Activated CD8-positive, alpha-beta T cell treated with anti-CD3 and anti-CD28 coated beads, Interleukin-2, amount 10 ng/mL, durations not matched to agents 7 days and 5 days (primary cell): ENCODE measurements around the gene STK26. TPM values are rescaled to one million over a fixed set of nuclear protein-coding genes. Genes with fewer than 3 reads are reported as not detected.
"Not testable (repeated sequence)": the region's sequence is repeated elsewhere in the genome, so short reads cannot be mapped to it uniquely, and the experiment has no call there.

Experiments
- ATAC-seq: fragments of 150-1000 bp; cut with Tn5 transposase; one replicate; pipeline ENCODE4 v1.10.0; 2021; ENCODE audit warnings: moderate library complexity
- CTCF ChIA-PET: fragments of 350-600 bp; sonication (Branson Sonifier 250); formaldehyde crosslinking; loops from one replicate; lab custom pipeline; 2021; ENCODE audit warnings: antibody characterized with exemption; lab: Charles Lee
- POLR2A ChIA-PET: fragments of 350-600 bp; sonication (Branson Sonifier 250); formaldehyde crosslinking; loops from one replicate; lab custom pipeline; 2021; ENCODE audit warnings: antibody characterized with exemption; lab: Charles Lee
- DNase-seq: peaks from one replicate; pipeline ENCODE4 v3.0.0-alpha.2; 2020
- H3K27ac Mint-ChIP-seq: one replicate; pipeline ENCODE4 v1.8.0; 2021; ENCODE audit warnings: mild to moderate bottlenecking, mixed read lengths
- H3K27me3 Mint-ChIP-seq: one replicate; pipeline ENCODE4 v1.8.0; 2021; ENCODE audit warnings: low read depth, mixed read lengths
- H3K36me3 Mint-ChIP-seq: one replicate; pipeline ENCODE4 v1.8.0; 2021; ENCODE audit warnings: low read depth, mixed read lengths
- H3K4me1 Mint-ChIP-seq: one replicate; pipeline ENCODE4 v1.8.0; 2021; ENCODE audit warnings: low read depth, mixed read lengths
- H3K4me3 Mint-ChIP-seq: one replicate; pipeline ENCODE4 v1.8.0; 2021; ENCODE audit warnings: mild to moderate bottlenecking, mixed read lengths
- H3K9me3 Mint-ChIP-seq: one replicate; pipeline ENCODE4 v1.8.0; 2022; ENCODE audit warnings: mixed read lengths; ENCODE audit not compliant: insufficient read depth
- total RNA-seq, 2 experiments: library from RNA; stranded (reverse); gene quantifications; one replicate each; pipeline ENCODE4 v1.2.3, GENCODE V29; 2021

STK26 gene
- total RNA-seq, 2 experiments from 2014 or later, result 56.0 to 60.2 TPM

DNA sequence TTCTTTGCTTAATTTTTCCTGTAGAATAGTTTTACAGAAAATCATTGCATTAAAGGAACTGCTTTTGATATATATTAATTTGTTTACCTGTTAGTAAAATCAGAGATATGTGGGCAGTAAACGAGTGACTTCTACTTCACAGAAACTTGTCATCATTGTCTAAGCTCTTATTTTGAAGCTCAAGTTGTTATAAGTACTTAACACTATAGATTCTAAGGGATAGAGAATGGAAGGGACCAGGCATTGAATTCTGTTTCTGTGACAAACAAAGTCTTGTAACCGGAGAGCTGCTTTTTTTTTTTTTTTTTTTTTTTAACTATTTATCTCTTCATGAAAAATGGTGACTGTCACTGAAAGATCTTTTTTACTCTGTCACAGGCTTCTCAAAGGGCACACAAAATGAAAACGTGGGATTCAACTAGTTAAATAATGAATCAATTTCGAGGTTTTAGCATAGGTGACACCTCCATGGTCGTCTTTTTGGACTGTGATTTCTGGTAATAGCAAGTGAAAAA lies 14.4 kb downstream of the STK26 start:
- no peaks in the 10 kb centered on the region for H3K9me3 Mint-ChIP-seq
- H3K4me1 Mint-ChIP-seq, result peaks cover 37% of the 10 kb centered on the region
- DNase-seq (no peak), ATAC-seq (no peak)
- no peak overlapping the region for H3K27ac Mint-ChIP-seq
- H3K36me3 Mint-ChIP-seq, result peaks cover 15% of the 10 kb centered on the region
- ChIA-PET CTCF (no interaction called here), POLR2A (no interaction called here)
- no peak overlapping the region for H3K4me3 Mint-ChIP-seq
- no peaks in the 10 kb centered on the region for H3K27me3 Mint-ChIP-seq

DNA sequence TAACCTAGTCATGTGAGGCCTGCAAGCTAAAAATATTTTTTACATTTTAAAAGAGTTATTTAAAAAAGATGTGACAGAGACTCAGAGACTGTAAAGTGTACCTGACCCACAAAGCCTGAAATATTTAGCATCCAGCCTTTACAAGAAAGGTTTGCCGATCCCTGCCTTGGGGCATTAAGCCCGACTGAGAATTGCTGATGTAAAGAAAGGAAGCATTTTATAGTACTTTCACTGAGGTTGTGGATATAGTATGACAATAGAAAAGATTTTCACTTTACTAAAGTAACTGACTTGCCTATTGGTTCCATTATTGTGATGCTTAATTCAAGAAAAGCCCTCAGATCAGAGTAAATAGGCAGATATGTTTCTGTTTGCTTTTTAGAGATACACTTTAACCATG lies 17.0 kb downstream of the STK26 start:
- CTCF ChIA-PET, result no interaction called here
- Mint-ChIP-seq H3K27me3 (no peaks in the 10 kb centered on the region), H3K9me3 (no peaks in the 10 kb centered on the region), H3K4me1 (peaks cover 24% of the 10 kb centered on the region), H3K36me3 (peaks cover 7% of the 10 kb centered on the region), H3K4me3 (no peak overlapping the region), H3K27ac (no peak overlapping the region)
- ATAC-seq, result no peak
- POLR2A ChIA-PET, result no interaction called here
- no peak for DNase-seq

DNA sequence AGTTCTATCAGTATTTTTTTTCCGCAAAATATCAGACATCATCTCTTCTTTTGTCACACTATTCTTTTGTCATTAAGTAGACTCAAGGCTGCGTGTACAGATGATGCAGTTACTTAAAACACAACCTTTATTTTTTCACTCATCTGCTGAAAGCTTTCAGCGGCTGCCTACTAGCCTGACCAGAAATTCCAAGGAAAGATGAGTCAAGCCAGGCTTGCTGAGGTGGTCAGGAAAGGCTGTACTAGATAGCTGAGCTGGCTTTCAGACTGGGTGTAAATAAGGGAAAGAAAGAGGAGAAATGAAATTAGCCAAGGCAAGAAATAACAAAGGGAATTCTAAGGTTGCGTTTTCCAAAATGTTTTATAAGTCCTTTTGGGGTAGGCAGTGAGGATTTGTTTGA lies 17.9 kb downstream of the STK26 start:
- Mint-ChIP-seq H3K4me3 (no peak overlapping the region), H3K27me3 (no peaks in the 10 kb centered on the region), H3K36me3 (peaks cover 2% of the 10 kb centered on the region), H3K4me1 (peaks cover 18% of the 10 kb centered on the region), H3K27ac (no peak overlapping the region), H3K9me3 (no peaks in the 10 kb centered on the region)
- CTCF ChIA-PET, result no interaction called here
- POLR2A ChIA-PET, result no interaction called here
- ATAC-seq, result no peak
- no peak for DNase-seq

DNA sequence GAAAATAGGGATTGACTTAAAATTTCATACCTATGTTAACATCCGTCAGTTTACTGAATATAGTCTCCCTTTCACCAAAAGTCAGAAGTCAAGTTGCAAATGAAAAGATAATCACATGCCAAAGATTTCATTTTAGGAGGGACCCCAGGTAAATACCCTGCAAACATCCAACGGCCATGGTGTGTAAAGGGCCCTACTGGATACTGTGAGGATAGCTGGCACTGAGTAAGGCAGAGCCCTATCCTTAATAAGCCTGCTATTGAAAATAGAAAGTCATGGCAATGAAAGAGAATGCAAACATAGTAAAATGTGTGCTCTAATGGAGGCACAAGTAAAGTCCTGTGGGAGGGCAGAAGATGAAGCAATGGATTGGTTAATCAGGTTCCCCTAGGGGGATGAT lies 20.9 kb downstream of the STK26 start:
- ATAC-seq (no peak), DNase-seq (no peak)
- no peaks in the 10 kb centered on the region for H3K27me3 Mint-ChIP-seq
- H3K36me3 Mint-ChIP-seq, result peaks cover 5% of the 10 kb centered on the region
- ChIA-PET POLR2A (no interaction called here), CTCF (no interaction called here)
- H3K4me3 Mint-ChIP-seq, result no peak overlapping the region
- no peaks in the 10 kb centered on the region for H3K9me3 Mint-ChIP-seq
- H3K27ac Mint-ChIP-seq, result no peak overlapping the region
- peaks cover 13% of the 10 kb centered on the region for H3K4me1 Mint-ChIP-seq

DNA sequence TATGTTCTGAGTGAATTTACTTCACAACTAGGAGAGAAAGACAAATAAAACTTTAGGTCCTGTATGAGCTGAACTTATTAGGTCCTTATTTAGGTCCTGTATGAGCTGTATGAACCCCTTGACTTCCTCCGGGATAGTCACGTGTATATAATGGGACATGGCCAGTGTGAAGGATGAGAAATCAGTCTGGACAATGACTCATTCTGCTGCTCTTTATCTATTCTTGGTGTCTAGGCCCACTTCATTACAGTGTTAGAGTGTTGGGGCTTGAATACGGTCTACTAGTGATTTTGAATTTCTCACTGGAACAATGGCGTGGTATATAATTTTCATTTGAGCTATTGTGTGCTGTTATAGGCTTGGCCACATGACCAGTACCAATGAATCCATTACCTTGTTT lies 21.9 kb downstream of the STK26 start:
- Mint-ChIP-seq H3K4me1 (peaks cover 12% of the 10 kb centered on the region), H3K27me3 (no peaks in the 10 kb centered on the region), H3K36me3 (peaks cover 7% of the 10 kb centered on the region), H3K27ac (no peak overlapping the region), H3K9me3 (no peaks in the 10 kb centered on the region), H3K4me3 (no peak overlapping the region)
- ChIA-PET POLR2A (no interaction called here), CTCF (no interaction called here)
- DNase-seq (no peak), ATAC-seq (no peak)

DNA sequence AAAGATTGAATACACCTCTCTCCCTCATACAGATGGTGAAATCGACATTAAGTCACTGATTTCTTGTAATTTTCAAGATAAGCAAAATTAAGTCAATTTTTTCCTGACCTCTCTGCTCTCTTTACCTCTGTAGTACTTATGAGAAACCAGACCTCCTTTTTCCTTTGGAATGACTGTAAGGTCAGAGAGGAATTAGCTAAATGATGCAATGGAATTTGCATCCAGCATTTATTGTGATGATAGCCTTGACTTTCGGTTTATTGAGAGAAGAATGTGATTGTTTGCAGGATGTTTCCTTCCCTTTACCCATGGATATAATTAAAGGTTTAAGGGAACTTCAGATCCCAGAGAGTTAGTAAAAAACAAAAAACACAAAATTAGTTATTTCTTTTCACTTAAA lies 22.4 kb downstream of the STK26 start:
- Mint-ChIP-seq H3K27ac (no peak overlapping the region), H3K4me1 (peaks cover 12% of the 10 kb centered on the region), H3K27me3 (no peaks in the 10 kb centered on the region), H3K4me3 (no peak overlapping the region), H3K36me3 (peaks cover 9% of the 10 kb centered on the region), H3K9me3 (no peaks in the 10 kb centered on the region)
- CTCF ChIA-PET, result no interaction called here
- DNase-seq, result no peak
- POLR2A ChIA-PET, result no interaction called here
- ATAC-seq, result no peak

DNA sequence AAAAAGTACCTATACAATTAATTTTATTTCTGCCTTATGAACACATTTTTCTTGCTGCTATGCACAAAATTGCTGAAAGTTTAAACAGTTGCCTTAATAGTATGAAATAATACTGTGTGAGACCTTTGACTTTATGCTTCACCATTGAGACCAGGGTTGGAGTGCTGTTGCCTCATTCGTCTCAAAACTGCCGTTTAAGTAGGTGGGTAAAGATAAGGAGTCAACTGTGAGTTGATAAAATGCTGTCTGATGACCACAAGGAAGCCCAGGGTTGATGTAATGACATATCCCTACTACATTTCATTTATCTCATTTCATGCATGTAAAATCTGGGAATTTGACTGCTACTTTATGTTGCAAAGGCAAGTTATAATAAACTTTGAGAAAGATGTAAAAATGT lies 23.4 kb downstream of the STK26 start:
- CTCF ChIA-PET, result no interaction called here

DNA sequence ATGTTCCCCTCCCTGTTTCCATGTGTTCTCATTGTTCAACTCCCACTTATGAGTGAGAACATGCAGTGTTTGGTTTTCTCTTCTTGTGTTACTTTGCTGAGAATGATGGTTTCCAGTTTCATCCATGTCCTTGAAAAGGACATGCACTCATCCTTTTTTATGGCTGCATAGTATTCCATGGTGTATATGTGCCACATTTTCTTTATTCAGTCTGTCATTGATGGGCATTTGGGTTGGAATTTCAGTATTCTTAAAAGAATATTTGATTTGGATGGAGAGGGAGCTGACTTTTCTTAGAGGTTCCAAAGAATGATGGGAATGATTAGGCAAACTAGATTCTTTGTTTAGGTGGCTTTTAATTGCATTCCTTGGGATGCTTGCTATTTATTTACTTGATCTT lies 28.7 kb downstream of the STK26 start:
- POLR2A ChIA-PET, DNase-seq, CTCF ChIA-PET, H3K27me3 Mint-ChIP-seq, H3K4me3 Mint-ChIP-seq, H3K9me3 Mint-ChIP-seq, H3K27ac Mint-ChIP-seq, H3K4me1 Mint-ChIP-seq, ATAC-seq: not testable (repeated sequence)
- H3K36me3 Mint-ChIP-seq, result peaks cover 21% of the 10 kb centered on the region

More for the DNA sequence above, 23.4 kb downstream of the STK26 start:
- Mint-ChIP-seq H3K9me3 (peaks cover 4% of the 10 kb centered on the region), H3K27me3 (no peaks in the 10 kb centered on the region), H3K4me1 (peaks cover 10% of the 10 kb centered on the region), H3K36me3 (peaks cover 13% of the 10 kb centered on the region), H3K27ac (no peak overlapping the region), H3K4me3 (no peak overlapping the region)
- POLR2A ChIA-PET, result no interaction called here
- ATAC-seq, result no peak
- no peak for DNase-seq

DNA sequence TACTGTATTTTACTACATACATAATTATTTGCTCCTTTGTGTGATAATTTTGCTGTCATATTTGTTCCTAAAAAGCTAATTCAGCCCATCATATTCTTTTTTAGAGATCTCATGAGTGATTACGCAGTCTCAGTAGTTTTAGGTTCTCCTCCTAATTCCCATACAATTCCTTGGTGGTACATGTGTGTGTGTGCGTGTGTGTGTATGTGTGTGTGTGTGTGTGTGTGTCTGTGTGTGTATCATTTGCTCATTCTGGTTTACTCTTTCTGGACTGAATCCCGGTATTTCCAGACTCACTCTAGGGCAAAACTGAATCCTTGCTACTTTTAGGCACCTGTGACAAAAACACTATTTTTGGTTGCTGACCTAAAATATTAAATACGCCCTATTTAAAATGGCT lies 34.9 kb downstream of the STK26 start:
- ChIA-PET CTCF (no interaction called here), POLR2A (no interaction called here)
- H3K27me3 Mint-ChIP-seq, result no peaks in the 10 kb centered on the region

DNA sequence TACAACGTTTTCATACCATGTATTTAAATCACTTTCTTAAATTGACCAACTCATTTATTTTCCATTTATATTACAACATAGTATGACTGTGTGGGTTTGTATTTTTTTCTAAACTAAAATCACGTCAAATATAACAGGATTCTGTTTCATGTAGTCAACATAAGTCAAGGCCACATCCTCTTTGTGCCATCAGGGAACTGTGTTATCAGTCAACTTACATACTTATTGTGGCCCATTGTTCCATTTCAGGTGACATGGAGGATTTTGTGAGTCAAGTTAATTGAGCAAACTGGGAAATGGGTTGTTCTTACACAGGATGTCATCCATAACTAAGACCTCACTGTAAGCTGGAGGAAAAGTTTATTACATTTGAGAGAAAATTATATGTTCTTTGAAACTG lies 35.9 kb downstream of the STK26 start:
- Mint-ChIP-seq H3K9me3 (no peaks in the 10 kb centered on the region), H3K27ac (no peak overlapping the region), H3K36me3 (peaks cover 22% of the 10 kb centered on the region), H3K4me3 (no peak overlapping the region), H3K4me1 (peaks cover 3% of the 10 kb centered on the region), H3K27me3 (no peaks in the 10 kb centered on the region)
- DNase-seq, result no peak
- ATAC-seq, result no peak
- ChIA-PET CTCF (no interaction called here), POLR2A (no interaction called here)

More for the DNA sequence above, 34.9 kb downstream of the STK26 start:
- peaks cover 20% of the 10 kb centered on the region for H3K36me3 Mint-ChIP-seq
- ATAC-seq (no peak), DNase-seq (no peak)
- H3K9me3 Mint-ChIP-seq, result no peaks in the 10 kb centered on the region
- H3K4me1 Mint-ChIP-seq, result peaks cover 5% of the 10 kb centered on the region
- no peak overlapping the region for H3K27ac Mint-ChIP-seq
- H3K4me3 Mint-ChIP-seq, result no peak overlapping the region

DNA sequence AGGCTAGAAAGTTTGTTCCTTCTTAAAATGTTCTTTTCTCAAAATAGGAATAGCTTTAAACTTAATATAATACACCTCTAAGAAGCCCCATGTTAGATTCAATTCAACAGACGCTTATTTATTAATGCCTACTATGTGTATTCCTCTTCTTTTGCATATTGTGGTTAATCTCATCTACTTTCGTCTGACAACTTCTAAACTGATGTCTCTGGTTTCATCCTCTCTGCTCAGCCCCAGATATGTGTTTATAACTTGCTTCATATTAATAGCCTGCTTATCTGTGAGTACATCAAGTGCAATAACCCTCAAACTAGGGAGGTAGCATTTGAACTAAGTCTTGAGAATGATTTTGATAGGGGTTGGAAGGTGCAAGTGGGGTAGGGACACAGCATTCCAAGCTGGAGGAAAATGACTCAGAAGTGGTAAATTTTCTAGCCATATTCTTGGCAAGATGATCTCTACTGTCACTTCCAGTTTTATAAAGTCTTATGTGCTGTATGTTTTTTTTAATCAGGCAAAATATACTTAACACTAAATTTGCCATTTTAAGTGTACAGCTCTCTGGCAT lies 37.0 kb downstream of the STK26 start:
- ATAC-seq, result no peak
- H3K36me3 Mint-ChIP-seq, result peaks cover 23% of the 10 kb centered on the region
- H3K4me1 Mint-ChIP-seq, result peaks cover 3% of the 10 kb centered on the region
- H3K9me3 Mint-ChIP-seq, result no peaks in the 10 kb centered on the region
- no peak for DNase-seq
- no peaks in the 10 kb centered on the region for H3K27me3 Mint-ChIP-seq
- CTCF ChIA-PET, result no interaction called here
- no peak overlapping the region for H3K27ac Mint-ChIP-seq
- H3K4me3 Mint-ChIP-seq, result no peak overlapping the region
- POLR2A ChIA-PET, result no interaction called here

DNA sequence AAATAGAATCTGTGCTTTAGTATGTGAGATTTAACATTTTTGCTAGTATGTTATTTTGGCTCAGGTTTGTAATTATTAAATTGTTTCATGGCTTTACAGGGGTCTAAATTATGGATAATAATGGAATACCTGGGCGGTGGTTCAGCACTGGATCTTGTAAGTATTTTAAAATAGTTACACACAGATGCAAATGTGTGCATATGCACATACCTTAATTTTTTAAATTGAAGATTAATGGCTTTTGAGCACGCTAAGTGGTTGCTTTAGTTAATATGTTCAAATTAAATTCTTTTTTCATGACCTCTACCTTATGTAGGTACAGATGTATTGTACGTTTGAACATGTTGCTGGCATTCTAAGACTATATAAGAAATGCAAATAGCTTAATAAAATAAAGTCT lies 40.2 kb downstream of the STK26 start:
- Mint-ChIP-seq H3K4me3 (no peak overlapping the region), H3K9me3 (no peaks in the 10 kb centered on the region), H3K36me3 (peaks cover 14% of the 10 kb centered on the region), H3K4me1 (peaks cover 3% of the 10 kb centered on the region), H3K27me3 (no peaks in the 10 kb centered on the region), H3K27ac (no peak overlapping the region)
- DNase-seq (no peak), ATAC-seq (no peak)
- POLR2A ChIA-PET, result no interaction called here
- CTCF ChIA-PET, result interaction anchor here (0.9 to 1.3 kb wide), 2 partner anchors 8 to 9 kb away, joined by 3 to 5 read pairs; no protein-coding TSS in a partner anchor

DNA sequence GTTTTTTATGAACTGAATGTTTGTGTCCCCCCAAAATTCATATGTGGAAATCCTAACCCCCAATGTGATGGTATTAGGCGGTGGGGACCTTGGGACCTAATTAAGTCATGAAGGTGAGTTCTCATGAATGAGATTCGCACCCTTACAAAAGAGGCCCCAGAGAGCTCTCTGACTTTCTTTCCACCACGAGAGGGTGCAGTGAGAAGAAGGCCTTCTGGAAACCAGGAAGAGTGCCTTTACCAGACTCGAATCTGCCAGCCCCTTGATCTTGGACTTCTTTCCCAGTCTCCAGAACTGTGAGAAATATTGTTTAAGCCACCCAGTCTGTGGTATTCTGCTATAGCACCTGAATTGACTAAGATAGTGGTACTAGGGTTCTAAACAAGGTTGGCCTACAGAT lies 40.8 kb downstream of the STK26 start:
- no peak overlapping the region for H3K4me3 Mint-ChIP-seq
- CTCF ChIA-PET, result interaction anchor here (0.9 kb wide), 1 partner anchor 9 kb away, joined by 3 read pairs; no protein-coding TSS in a partner anchor
- H3K27me3 Mint-ChIP-seq, result no peaks in the 10 kb centered on the region
- H3K4me1 Mint-ChIP-seq, result peaks cover 3% of the 10 kb centered on the region
- no peak for DNase-seq
- POLR2A ChIA-PET, result no interaction called here
- H3K36me3 Mint-ChIP-seq, result peaks cover 17% of the 10 kb centered on the region
- no peak for ATAC-seq
- H3K27ac Mint-ChIP-seq, result no peak overlapping the region
- H3K9me3 Mint-ChIP-seq, result no peaks in the 10 kb centered on the region
